ENCODE results near the gene SLC2A6.

The SLC2A6 gene

GRCh38 chr9:133441571-133441970 is 37.3 kb downstream of the SLC2A6 start:
- DNase-seq (ENCODE audit: low read depth): no peak
- no peak for TF ChIP-seq CTCF (IDR thresholded peaks at IDR 0.05; ENCODE audit: low read depth, low read length, missing control alignments)
- no peak overlapping the region for H3K4me3 ChIP-seq (ENCODE audit: low read depth, low read length)

- no peak overlapping the region for H3K4me3 ChIP-seq (ENCODE audit: low read depth, low read length)
- DNase-seq (ENCODE audit: low read depth): peak; percentile 66
- no peak for TF ChIP-seq CTCF (IDR thresholded peaks at IDR 0.05; ENCODE audit: low read depth, low read length, missing control alignments)
Observed at GRCh38 chr9:133440874-133441273, 38.0 kb downstream of the SLC2A6 start.

- H3K4me3 ChIP-seq (ENCODE audit: low read depth, low read length): no peak overlapping the region
- no peak for DNase-seq (ENCODE audit: low read depth)
- TF ChIP-seq CTCF (IDR thresholded peaks at IDR 0.05; ENCODE audit: low read depth, low read length, missing control alignments): no peak
Observed at GRCh38 chr9:133439337-133439736, 39.6 kb downstream of the SLC2A6 start.

GRCh38 chr9:133437753-133438531 is 41.0 kb downstream of the SLC2A6 start:
- DNase-seq (ENCODE audit: low read depth): no peak
- peak; percentile 62 for TF ChIP-seq CTCF (IDR thresholded peaks at IDR 0.05; ENCODE audit: low read depth, low read length, missing control alignments)
- H3K4me3 ChIP-seq (ENCODE audit: low read depth, low read length): no peak overlapping the region

GRCh38 chr9:133436681-133437080 is 42.2 kb downstream of the SLC2A6 start:
- no peak for DNase-seq (ENCODE audit: low read depth)
- no peak for TF ChIP-seq CTCF (IDR thresholded peaks at IDR 0.05; ENCODE audit: low read depth, low read length, missing control alignments)
- H3K4me3 ChIP-seq (ENCODE audit: low read depth, low read length): no peak overlapping the region

DNA sequence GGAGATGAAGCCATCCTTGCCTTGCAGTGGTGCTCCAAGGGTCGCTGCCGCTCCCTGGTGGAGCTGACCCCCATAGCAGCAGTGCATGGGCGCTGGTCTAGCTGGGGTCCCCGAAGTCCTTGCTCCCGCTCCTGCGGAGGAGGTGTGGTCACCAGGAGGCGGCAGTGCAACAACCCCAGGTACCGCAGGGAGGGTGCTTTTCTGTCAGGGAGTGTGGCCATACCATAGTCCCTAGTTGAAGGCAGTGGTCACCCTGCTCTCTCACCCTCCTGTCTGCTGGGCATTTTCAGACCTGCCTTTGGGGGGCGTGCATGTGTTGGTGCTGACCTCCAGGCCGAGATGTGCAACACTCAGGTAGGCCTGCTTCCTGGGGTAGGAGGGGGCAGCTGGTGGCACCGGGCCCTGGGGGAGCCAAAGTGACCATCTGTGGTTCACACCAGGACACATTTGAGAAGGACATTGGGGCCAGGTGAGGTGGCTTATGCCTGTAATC is 45.5 kb downstream of the SLC2A6 start:
- no peak overlapping the region for H3K4me3 ChIP-seq (ENCODE audit: low read depth, low read length)
- no peak for TF ChIP-seq CTCF (IDR thresholded peaks at IDR 0.05; ENCODE audit: low read depth, low read length, missing control alignments)
- DNase-seq (ENCODE audit: low read depth): no peak

- H3K4me3 ChIP-seq (ENCODE audit: low read depth, low read length): no peak overlapping the region
- no peak for DNase-seq (ENCODE audit: low read depth)
- TF ChIP-seq CTCF (IDR thresholded peaks at IDR 0.05; ENCODE audit: low read depth, low read length, missing control alignments): no peak
Observed at GRCh38 chr9:133430244-133430643, 48.7 kb downstream of the SLC2A6 start.

All from GM12864 (cell line).